ENCODE results near the gene LRRC3B.

LRRC3B gene

DNA sequence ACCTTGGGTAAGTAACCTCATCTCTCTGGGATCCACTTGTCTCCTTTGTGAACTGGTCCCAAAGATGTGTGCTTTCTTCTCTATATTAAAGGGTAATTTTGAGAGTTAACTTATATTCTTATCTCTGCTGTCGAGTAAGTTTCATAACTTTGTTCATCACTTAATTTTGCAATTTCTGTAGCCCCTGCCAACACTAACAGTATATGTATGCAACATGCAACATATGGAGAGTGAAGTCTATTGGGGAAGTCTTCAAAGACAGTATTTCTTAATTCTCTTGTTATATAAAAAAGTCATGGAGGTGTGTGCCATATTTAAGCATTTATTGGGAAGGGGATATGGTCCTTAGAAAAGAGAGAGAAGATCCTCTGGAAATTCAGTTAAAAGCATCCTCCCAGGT is 85.9 kb downstream of the LRRC3B start:
- no peak for DNase-seq (ENCODE audit: low read depth in 2 of 2)

DNA sequence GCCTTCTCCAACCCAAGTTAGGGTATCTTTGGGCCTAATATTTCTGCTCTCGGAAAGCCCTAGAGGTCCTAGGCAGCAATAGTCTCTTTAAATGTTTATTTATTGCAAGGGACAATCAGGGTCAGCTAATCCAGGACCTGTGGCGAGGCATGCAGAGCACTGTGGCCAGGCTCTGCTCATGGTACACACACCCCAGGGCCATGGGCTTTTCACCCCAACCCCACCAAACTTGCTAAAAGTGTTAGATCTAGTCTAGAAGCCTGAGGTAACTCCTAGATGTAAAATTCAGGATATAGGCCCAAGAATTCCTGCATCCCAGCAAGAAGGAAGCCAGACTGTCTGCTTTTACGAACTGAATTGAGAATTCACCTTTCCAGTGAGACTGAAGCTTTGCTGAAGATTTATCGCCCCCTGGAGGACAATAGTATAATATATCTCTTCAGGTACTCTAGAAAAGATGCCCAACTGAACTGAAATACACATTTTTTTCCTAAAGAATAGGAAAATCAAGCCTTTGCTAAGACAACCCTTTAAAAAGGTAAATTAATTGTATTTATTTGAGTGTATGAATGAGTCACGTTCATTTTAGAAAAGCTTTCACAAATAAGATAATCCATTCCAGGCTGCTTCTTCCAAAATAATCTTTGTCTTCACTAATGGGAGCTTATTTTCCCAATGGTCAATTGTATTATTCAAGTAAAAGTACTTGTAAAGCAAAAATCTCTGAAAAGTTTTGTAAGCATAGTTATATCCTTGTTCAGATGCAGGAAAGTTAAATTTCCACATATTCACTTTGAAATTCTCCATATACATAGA is 89.8 kb downstream of the LRRC3B start:
- DNase-seq (ENCODE audit: low read depth in 2 of 2): no peak

DNA sequence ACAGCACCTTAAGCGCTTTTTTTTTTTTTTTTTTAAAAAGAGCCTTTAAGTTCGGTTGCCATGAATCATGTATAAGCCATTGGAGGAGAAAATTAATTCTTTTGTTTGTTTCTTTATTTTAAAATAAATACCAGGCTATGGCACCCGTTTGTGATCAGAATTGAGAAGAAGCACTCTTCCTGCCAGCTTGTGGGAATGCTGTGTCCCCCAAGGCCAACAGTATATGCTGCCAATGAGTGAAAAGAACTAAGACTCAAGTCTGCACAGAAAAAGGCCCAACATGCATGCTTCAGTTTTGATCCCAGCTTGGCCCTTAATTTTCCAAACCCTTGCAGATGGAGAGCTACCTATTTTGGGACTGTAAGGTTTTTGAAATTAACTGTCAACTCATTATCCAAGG is 90.5 kb downstream of the LRRC3B start:
- DNase-seq (ENCODE audit: low read depth in 2 of 2): no peak

DNA sequence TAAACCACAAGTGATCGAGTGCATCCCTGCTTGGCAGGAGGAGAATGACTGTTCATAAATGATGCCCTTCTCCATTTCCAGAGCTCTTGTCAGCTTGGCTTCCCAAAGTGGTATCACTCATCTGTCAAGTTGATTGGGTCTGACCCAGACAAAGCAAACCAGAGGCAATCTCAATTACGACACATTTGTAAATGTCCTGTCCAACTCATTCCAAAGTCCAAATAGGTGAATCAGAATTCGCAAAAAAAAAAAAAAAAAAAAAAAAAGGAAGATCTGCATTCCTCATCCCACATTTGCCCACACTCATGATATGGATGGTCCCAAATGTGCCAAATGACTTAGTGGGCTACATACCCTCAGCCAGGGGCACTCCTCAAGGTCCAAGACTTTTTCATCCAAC is 91.9 kb downstream of the LRRC3B start:
- no peak for DNase-seq (ENCODE audit: low read depth in 2 of 2)

DNA sequence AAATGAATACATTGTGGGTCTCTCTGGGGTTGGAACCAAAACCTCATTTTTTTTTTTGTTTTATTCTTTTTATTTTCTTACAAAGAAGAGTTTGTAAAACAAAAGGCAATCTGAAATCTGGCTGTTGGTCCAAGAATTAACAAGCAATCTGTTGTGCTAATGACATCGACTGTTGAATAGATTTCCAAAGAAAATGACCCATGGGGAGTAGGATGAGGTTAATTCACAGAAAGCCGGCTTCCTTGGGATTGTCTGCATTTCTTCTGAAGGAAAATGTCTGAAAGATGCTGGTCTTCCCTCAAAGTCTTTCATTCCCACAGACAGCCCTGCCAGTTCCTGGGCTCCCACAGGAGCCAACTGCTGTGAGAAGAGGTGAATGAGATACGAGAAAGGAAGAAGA is 92.9 kb downstream of the LRRC3B start:
- DNase-seq (ENCODE audit: low read depth in 2 of 2): no peak

DNA sequence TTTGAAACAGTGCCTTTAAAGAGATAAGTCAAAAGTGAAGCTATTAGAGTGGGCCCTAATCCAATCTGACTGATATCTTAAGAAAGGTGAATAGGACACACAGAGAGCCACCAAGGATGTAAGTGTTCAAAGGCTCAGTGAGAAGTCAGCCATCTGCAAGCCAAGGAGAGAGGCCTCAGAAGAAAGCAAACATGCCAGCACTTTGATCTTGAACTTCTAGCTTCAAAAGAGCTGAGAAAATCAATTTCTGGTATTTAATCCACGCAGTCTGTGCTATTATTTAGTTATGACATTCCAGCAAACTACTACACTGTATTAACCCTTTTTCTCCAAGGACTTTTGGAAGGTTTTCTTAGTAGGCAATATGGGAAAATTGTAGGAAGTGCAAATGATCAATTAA is 95.7 kb downstream of the LRRC3B start:
- DNase-seq (ENCODE audit: low read depth in 2 of 2): no peak

DNA sequence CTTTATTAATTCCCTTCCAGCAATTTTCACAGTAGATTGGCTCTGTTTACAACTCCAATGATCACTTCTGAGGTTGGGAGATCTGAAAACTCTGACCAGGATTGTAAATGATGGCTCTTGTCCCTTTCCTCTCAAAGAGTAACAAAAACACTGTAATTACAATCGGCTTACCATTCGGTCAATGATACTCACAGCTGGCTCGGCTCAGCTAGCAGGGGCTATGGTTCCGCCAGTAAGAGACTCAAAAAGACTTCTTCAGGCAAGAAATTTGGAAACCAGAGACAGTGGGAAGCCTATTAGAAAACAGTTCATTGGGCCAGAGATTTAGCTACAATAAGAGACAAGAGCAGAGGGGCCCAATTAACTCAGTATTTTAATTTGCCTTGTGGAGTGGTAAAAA is 96.6 kb downstream of the LRRC3B start:
- no peak for DNase-seq (ENCODE audit: low read depth in 2 of 2)

DNA sequence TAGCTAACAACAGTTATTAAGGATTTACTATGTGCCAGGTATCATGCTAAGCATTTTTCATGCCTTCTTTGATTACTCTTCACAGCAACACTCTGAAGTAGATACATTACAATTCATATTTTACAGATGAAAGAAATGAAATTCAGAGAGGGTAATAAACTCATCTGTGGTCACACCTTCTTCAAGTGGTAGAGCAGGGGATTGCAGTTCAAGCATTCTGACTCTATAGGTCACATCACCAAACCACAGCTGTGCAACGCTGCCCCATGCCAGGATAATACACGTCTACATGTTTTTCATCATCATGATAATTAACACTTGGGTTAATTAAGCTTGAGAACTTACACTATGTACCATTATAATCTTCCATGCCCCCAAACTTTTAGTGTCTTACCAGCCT is 98.5 kb downstream of the LRRC3B start:
- no peak for DNase-seq (ENCODE audit: low read depth in 2 of 2)

DNA sequence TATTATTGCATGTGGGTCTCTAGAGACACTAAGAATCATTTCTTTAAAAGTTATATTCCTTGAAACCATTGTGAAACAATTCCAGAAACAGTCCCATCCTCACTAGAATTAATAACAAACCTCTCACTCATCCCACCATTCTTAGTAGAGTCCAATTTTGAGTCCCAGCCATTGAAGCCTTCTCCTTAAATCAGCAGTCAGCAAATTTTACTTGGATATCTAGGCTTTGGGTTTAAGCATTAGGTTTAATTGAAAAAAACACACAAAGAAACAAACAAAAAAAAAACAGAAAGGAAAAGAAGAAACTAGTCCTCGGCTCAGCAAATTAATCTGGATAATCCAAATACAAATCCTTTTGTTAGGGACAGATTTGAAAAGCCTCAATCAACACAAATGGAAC is 109.3 kb downstream of the LRRC3B start:
- no peak for DNase-seq (ENCODE audit: low read depth in 2 of 2)

DNA sequence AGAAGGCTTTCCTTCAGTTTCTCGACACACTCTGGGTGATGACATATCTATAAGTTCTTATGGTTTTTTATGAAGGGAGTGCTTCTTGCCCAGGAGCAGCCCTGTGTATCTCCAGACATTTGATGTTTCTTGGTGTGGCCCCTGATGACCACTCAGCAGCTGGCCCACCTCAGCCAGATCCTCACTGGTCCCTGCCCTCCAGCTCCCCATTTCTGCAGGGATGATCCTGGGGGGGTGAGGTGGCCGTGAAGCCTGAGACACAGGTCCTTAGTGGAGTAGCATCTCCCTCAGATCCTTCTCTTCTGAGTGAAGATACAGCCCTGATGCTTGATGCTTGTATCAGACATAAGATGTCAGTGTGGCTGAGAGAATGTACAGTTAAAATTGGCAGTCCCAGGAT is 127.7 kb downstream of the LRRC3B start:
- no peak for DNase-seq (ENCODE audit: low read depth in 2 of 2)

DNA sequence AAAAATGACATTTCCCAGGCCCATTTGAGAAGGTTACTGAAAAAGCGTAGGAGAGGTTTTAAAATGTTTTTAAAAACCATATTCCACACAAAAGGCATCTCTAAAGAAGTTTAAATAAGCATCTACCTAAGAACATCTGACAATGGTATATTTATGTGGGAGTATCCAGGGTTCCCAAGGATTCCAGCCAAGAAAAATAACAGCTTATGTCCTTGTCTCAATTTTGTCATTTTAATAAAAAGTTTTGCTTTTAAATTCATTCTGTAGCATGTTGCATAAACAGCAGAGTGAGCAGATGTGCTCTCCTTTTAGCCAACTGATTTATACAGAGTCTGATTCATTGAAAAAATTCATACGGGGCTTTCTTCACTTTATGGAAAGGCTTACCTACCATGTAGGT is 129.9 kb downstream of the LRRC3B start:
- DNase-seq (ENCODE audit: low read depth in 2 of 2): no peak

DNA sequence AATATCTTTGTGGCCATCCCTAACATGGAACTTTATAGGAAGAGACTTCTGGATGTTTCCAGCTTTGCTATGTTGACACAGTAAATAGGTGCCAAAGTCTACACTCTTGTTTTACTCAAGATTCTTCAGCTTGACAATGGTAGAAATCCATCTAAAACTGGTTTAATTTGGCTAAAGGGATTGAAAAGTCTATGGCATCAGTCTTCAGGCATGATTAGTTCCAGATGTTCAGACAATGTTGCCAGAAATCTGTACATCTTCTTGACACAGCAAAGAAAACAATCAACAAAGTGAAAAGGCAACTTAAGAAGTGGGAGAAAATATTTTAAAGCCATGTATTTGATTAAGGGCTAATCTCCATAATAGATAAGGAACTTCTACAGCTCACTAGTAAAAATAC is 130.5 kb downstream of the LRRC3B start:
- no peak for DNase-seq (ENCODE audit: low read depth in 2 of 2)

DNA sequence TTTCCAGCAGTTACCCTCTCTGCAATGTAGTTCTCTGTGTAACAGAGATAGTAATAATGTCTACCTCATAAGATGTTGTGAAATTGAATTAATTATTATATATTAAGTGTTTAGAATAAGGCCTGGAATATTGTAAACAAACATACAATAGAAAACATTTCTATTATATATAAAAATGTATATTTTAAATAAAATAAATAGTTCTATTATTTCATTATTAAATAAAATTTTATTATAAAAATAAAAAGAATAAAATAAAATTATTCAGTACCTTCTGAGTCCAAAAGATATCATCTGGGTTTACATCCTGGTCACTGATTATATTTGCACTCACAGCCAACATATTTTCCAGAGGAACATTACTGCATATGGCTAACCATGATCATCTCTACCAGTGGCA is 135.4 kb downstream of the LRRC3B start:
- DNase-seq (ENCODE audit: low read depth in 2 of 2): no peak

Measured in activated CD4-positive, alpha-beta T cell treated with anti-CD3 and anti-CD28 coated beads for 24 hours (primary cell).